A549 (cell line): ENCODE data around the gene TRDMT1.

Experiments
- BCL3 ChIP-seq: fragments of >200 bp; sonication (Bioruptor Twin); formaldehyde crosslinking; IDR thresholded peaks from 3 replicates; pipeline ENCODE4 v1.6.1; 2016
- ESRRA ChIP-seq: fragments of 150-350 bp; IDR thresholded peaks from 2 replicates; pipeline ENCODE4 v1.6.1; 2014; ENCODE audit warnings: mild to moderate bottlenecking, low read length, borderline replicate concordance
- HMGXB4 ChIP-seq: fragments of 250-450 bp; sonication (Bioruptor Pico); IDR thresholded peaks from 2 replicates; pipeline ENCODE4 v1.5.0; 2021; ENCODE audit warnings: mild to moderate bottlenecking, moderate library complexity, borderline replicate concordance
- KDM1A ChIP-seq: fragments of 200-600 bp; sonication (generic); IDR thresholded peaks from 2 replicates; pipeline ENCODE4 v1.6.1; 2016; ENCODE audit warnings: low read depth, mild to moderate bottlenecking
- MAFK ChIP-seq: fragments of 450-650 bp; IDR thresholded peaks from 2 replicates; pipeline ENCODE4 v1.6.1; 2014; ENCODE audit not compliant: partially characterized antibody
- POLR2A ChIP-seq: IDR thresholded peaks from 2 replicates; pipeline ENCODE4 v1.6.1; 2012; ENCODE audit warnings: mild to moderate bottlenecking, low read length
- POLR2AphosphoS2 ChIP-seq: conservative IDR thresholded peaks from 2 replicates; pipeline ENCODE4 v1.6.1; 2012; ENCODE audit warnings: low read length, improper control_type of control experiment, inconsistent platforms
- SMC3 ChIP-seq: fragments of >200 bp; sonication (Bioruptor Twin); formaldehyde crosslinking; IDR thresholded peaks from 3 replicates; pipeline ENCODE4 v1.6.1; 2018; ENCODE audit warnings: inconsistent platforms
- TF ChIP-seq, protein P1 (sequence below): fragments of >200 bp; sonication (Bioruptor Twin); formaldehyde crosslinking; IDR thresholded peaks from 3 replicates; pipeline ENCODE4 v1.5.1; 2016
- TF ChIP-seq, protein P2 (sequence below): IDR thresholded peaks from 2 replicates; pipeline ENCODE4 v1.6.1; 2012

DNA sequence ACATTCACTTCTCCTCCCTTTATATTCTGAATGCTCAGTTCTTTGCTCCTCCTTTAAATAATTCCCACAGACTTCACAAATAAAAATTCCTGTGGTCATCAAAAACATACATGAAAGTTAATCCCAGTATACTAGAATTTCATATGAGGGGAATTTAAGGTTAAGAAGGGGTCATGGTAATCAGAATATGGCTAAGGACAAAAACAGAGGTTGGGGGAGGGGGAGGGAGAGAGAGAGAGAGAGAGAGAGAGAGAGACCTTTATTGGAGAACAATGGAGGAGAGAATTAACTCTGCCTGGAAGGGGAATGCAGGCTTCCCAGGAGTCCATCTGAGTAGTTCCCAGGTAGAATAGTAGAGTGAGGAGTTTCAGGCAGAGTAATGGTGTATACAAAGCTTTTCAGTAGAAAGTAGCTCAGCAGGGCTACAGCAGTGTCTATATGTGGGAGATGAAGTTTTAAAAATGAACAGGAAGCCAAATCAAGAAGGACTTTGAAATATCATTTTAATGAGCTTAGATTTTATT lies 66.7 kb downstream of the TRDMT1 start:
- TF ChIP-seq, protein P1, sequence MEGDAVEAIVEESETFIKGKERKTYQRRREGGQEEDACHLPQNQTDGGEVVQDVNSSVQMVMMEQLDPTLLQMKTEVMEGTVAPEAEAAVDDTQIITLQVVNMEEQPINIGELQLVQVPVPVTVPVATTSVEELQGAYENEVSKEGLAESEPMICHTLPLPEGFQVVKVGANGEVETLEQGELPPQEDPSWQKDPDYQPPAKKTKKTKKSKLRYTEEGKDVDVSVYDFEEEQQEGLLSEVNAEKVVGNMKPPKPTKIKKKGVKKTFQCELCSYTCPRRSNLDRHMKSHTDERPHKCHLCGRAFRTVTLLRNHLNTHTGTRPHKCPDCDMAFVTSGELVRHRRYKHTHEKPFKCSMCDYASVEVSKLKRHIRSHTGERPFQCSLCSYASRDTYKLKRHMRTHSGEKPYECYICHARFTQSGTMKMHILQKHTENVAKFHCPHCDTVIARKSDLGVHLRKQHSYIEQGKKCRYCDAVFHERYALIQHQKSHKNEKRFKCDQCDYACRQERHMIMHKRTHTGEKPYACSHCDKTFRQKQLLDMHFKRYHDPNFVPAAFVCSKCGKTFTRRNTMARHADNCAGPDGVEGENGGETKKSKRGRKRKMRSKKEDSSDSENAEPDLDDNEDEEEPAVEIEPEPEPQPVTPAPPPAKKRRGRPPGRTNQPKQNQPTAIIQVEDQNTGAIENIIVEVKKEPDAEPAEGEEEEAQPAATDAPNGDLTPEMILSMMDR = no peak
- TF ChIP-seq ESRRA (no peak), MAFK (no peak), POLR2A (no peak), BCL3 (no peak), HMGXB4 (CRISPR knock-in tag) (no peak), SMC3 (no peak), POLR2AphosphoS2 (no peak), KDM1A (no peak)
- TF ChIP-seq, protein P2, sequence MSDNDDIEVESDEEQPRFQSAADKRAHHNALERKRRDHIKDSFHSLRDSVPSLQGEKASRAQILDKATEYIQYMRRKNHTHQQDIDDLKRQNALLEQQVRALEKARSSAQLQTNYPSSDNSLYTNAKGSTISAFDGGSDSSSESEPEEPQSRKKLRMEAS = no peak
